Epithelial cell of proximal tubule (primary cell): ENCODE results near the gene FTO. TPM values are rescaled to one million over a fixed set of nuclear protein-coding genes. Genes with fewer than 3 reads are reported as not detected.

ENCODE experiments used
- DNase-seq: peaks from one replicate; pipeline ENCODE4 v3.0.0-alpha.2; 2011; ENCODE audit warnings: low read depth
- H3K4me3 ChIP-seq: 2 replicates; pipeline ENCODE4 v1.5.1; 2011; ENCODE audit warnings: low read depth, mild to moderate bottlenecking, low read length
- CTCF ChIP-seq: conservative IDR thresholded peaks from 2 replicates; pipeline ENCODE4 v1.5.1; 2012; ENCODE audit warnings: low read depth, mild to moderate bottlenecking, low read length
- total RNA-seq: library from RNA; depleted of rRNA; stranded (reverse); fragments of >200 nt; gene quantifications from 2 replicates; pipeline ENCODE4 v1.2.3, GENCODE V29; 2015

FTO gene
- total RNA-seq, 1 donor from 2014 or later, result 62.7 TPM

GRCh38 chr16:53848950-53849349 lies 145.0 kb downstream of the FTO start:
- no peak for TF ChIP-seq CTCF
- no peak for DNase-seq
- no peak overlapping the region for H3K4me3 ChIP-seq

- TF ChIP-seq CTCF, result no peak
- no peak overlapping the region for H3K4me3 ChIP-seq
- DNase-seq, result no peak
Observed at GRCh38 chr16:53849585-53849984, 145.6 kb downstream of the FTO start.

GRCh38 chr16:53849994-53850393 lies 146.0 kb downstream of the FTO start:
- TF ChIP-seq CTCF, result no peak
- no peak for DNase-seq
- H3K4me3 ChIP-seq, result no peak overlapping the region

- TF ChIP-seq CTCF, result no peak
- DNase-seq, result no peak
- no peak overlapping the region for H3K4me3 ChIP-seq
Observed at GRCh38 chr16:53852678-53853077, 148.7 kb downstream of the FTO start.

- TF ChIP-seq CTCF, result no peak
- H3K4me3 ChIP-seq, result no peak overlapping the region
- DNase-seq, result no peak
Observed at GRCh38 chr16:53855056-53855455, 151.1 kb downstream of the FTO start.

GRCh38 chr16:53855511-53855910 lies 151.6 kb downstream of the FTO start:
- DNase-seq, result no peak
- TF ChIP-seq CTCF, result no peak
- no peak overlapping the region for H3K4me3 ChIP-seq

GRCh38 chr16:53859995-53860540 lies 156.1 kb downstream of the FTO start:
- no peak for DNase-seq
- no peak overlapping the region for H3K4me3 ChIP-seq
- no peak for TF ChIP-seq CTCF
